Keratinocyte (primary cell): Measurements from ENCODE around the gene GRPEL2. TPM values are rescaled to one million over a fixed set of nuclear protein-coding genes. Genes with fewer than 3 reads are reported as not detected.

Experiments used
- DNase-seq: peaks from one replicate; pipeline ENCODE4 v3.0.0-alpha.2; 2011; ENCODE audit warnings: low read depth, missing footprints, low spot score
- FAIRE-seq: peaks from 2 replicates; lab custom pipeline; 2011; peaks lifted over from hg19 to GRCh38; lab: Jason Lieb, UNC
- H2AFZ ChIP-seq: 2 replicates; pipeline ENCODE4 v1.6.0; 2012; ENCODE audit warnings: low read length, control low read depth, inconsistent platforms; ENCODE audit not compliant: control insufficient read depth
- H3K27ac ChIP-seq: 2 replicates; pipeline ENCODE4 v1.5.1; 2011; ENCODE audit warnings: low read length; ENCODE audit not compliant: control insufficient read depth, insufficient read depth
- H3K27me3 ChIP-seq: 3 replicates; pipeline ENCODE4 v1.6.0; 2011; ENCODE audit warnings: low read length; ENCODE audit not compliant: control insufficient read depth, insufficient read depth; ENCODE audit errors: extremely low read depth
- H3K36me3 ChIP-seq, 2 experiments: 2 replicates in 1 of 2; 3 replicates in 1 of 2; pipeline ENCODE4 v1.5.1; 2011; ENCODE audit warnings: low read length in 2 of 2, mild to moderate bottlenecking in 1 of 2; ENCODE audit not compliant: control insufficient read depth in 2 of 2, insufficient read depth in 2 of 2; ENCODE audit errors: extremely low read depth in 1 of 2
- H3K4me1 ChIP-seq: 3 replicates; pipeline ENCODE4 v1.5.1; 2011; ENCODE audit warnings: low read length; ENCODE audit not compliant: control insufficient read depth, insufficient read depth; ENCODE audit errors: extremely low read depth
- H3K4me2 ChIP-seq: 3 replicates; pipeline ENCODE4 v1.6.0; 2011; ENCODE audit warnings: low read depth, low read length; ENCODE audit not compliant: control insufficient read depth, insufficient read depth; ENCODE audit errors: extremely low read depth
- H3K4me3 ChIP-seq, 3 experiments: fragments of 200-600 bp in 1 of 3; sonication (generic) in 1 of 3; 2 replicates in 2 of 3; 3 replicates in 1 of 3; pipeline ENCODE4 v1.5.1; 2011 to 2016; ENCODE audit warnings: low read length in 3 of 3, mild to moderate bottlenecking in 3 of 3, control low read depth in 2 of 3, inconsistent platforms in 1 of 3, low read depth in 1 of 3, mixed read lengths in 1 of 3, mixed run types in 1 of 3, moderate library complexity in 1 of 3; ENCODE audit not compliant: control insufficient read depth in 2 of 3, insufficient read depth in 2 of 3; ENCODE audit errors: extremely low read depth in 1 of 3
- H3K79me2 ChIP-seq: 2 replicates; pipeline ENCODE4 v1.6.0; 2012; ENCODE audit warnings: low read length; ENCODE audit not compliant: control insufficient read depth, insufficient read depth
- H3K9ac ChIP-seq: 3 replicates; pipeline ENCODE4 v1.6.0; 2011; ENCODE audit warnings: low read length; ENCODE audit not compliant: control insufficient read depth, insufficient read depth; ENCODE audit errors: extremely low read depth
- H3K9me1 ChIP-seq: 3 replicates; pipeline ENCODE4 v1.6.0; 2011; ENCODE audit warnings: low read length; ENCODE audit not compliant: control insufficient read depth, insufficient read depth; ENCODE audit errors: extremely low read depth
- H3K9me3 ChIP-seq: 2 replicates; pipeline ENCODE4 v1.5.1; 2012; ENCODE audit warnings: low read depth, low read length; ENCODE audit not compliant: control insufficient read depth
- H4K20me1 ChIP-seq: 3 replicates; pipeline ENCODE4 v1.6.0; 2011; ENCODE audit warnings: low read length; ENCODE audit not compliant: control insufficient read depth, insufficient read depth; ENCODE audit errors: extremely low read depth
- CTCF ChIP-seq, 3 experiments: IDR thresholded peaks in 1 of 3; conservative IDR thresholded peaks in 1 of 3; optimal IDR thresholded peaks in 1 of 3; 2 replicates in 2 of 3; 3 replicates in 1 of 3; pipeline versions ENCODE3 to v1.5.1; 2011; ENCODE audit warnings: low read length in 3 of 3, mild to moderate bottlenecking in 3 of 3, moderate library complexity in 2 of 3, control low read depth in 1 of 3, inconsistent platforms in 1 of 3; ENCODE audit not compliant: insufficient read depth in 2 of 3; ENCODE audit errors: extremely low read depth in 1 of 3
- EZH2 ChIP-seq: IDR thresholded peaks from one replicate; pipeline ENCODE4 v1.6.1; 2012; ENCODE audit warnings: inconsistent platforms, mild to moderate bottlenecking, low read length, moderate library complexity
- dilution Hi-C: fragments of 300-500 bp; cut with MboI; formaldehyde crosslinking; loops from one replicate; pipeline ENCODE4 v1.7.0; 2020; ENCODE audit warnings: low sequenced_read_pairs; ENCODE audit not compliant: extremely low pct_ligation_motif_present
- polyA plus RNA-seq, 5 experiments: library from polyadenylated mRNA; depleted of rRNA in 3 of 5; stranded (reverse) in 3 of 5; stranded (forward) in 1 of 5; unstranded in 1 of 5; fragments of >200 nt; gene quantifications; 1 replicate in 1 of 5; 2 replicates in 3 of 5; 3 replicates in 1 of 5; pipeline versions ENCODE4 v1.2.1 to v1.2.3, GENCODE V29; 2011 to 2012; ENCODE audit warnings: missing spikeins in 2 of 5, low read depth in 1 of 5, low replicate concordance in 1 of 5

Gene GRPEL2
- polyA plus RNA-seq, 1 donor (not counting 4 experiments of a cell fraction or from before 2014, with no cell fraction given) = 17.5 TPM

- H2AFZ ChIP-seq = no peak overlapping the region
- FAIRE-seq (no peak), DNase-seq (no peak)
- H3K9ac ChIP-seq = no peak overlapping the region
- no peaks in the 10 kb centered on the region for H3K27me3 ChIP-seq
- no peaks in the 10 kb centered on the region for H3K9me3 ChIP-seq
- dilution Hi-C loops = no loop called here
- no peak overlapping the region for H3K4me2 ChIP-seq
- TF ChIP-seq EZH2 = no peak
- TF ChIP-seq CTCF (optimal IDR thresholded peaks at IDR 0.05 in 1 of 3, IDR thresholded peaks at IDR 0.05 in 1 of 3, conservative IDR thresholded peaks at IDR 0.05 in 1 of 3; ENCODE audit: extremely low read depth in 1 of 3, insufficient read depth in 2 of 3, low read length in 3 of 3) = no peak
- H3K9me1 ChIP-seq = no peaks in the 10 kb centered on the region
- no peak overlapping the region for H3K4me3 ChIP-seq
- H3K27ac ChIP-seq = no peak overlapping the region
- H3K4me1 ChIP-seq = peaks cover 7% of the 10 kb centered on the region
- H3K36me3 ChIP-seq = no peaks in the 10 kb centered on the region
- no peaks in the 10 kb centered on the region for H4K20me1 ChIP-seq
- H3K79me2 ChIP-seq = peaks cover 4% of the 10 kb centered on the region
Observed at GRCh38 chr5:149360272-149360671, 15.0 kb downstream of the GRPEL2 start.

GRCh38 chr5:149362541-149362940 lies 17.2 kb downstream of the GRPEL2 start:
- no peaks in the 10 kb centered on the region for H3K27me3 ChIP-seq
- H3K4me3 ChIP-seq = no peak overlapping the region
- DNase-seq (no peak), FAIRE-seq (no peak)
- no peak overlapping the region for H3K9ac ChIP-seq
- dilution Hi-C loops = no loop called here
- H3K9me3 ChIP-seq = no peaks in the 10 kb centered on the region
- no peaks in the 10 kb centered on the region for H3K36me3 ChIP-seq
- no peak for TF ChIP-seq EZH2
- no peak for TF ChIP-seq CTCF (optimal IDR thresholded peaks at IDR 0.05 in 1 of 3, IDR thresholded peaks at IDR 0.05 in 1 of 3, conservative IDR thresholded peaks at IDR 0.05 in 1 of 3; ENCODE audit: extremely low read depth in 1 of 3, insufficient read depth in 2 of 3, low read length in 3 of 3)
- no peaks in the 10 kb centered on the region for H4K20me1 ChIP-seq
- H2AFZ ChIP-seq = no peak overlapping the region
- no peak overlapping the region for H3K4me2 ChIP-seq
- H3K4me1 ChIP-seq = peaks cover 7% of the 10 kb centered on the region
- no peak overlapping the region for H3K27ac ChIP-seq
- peaks cover 4% of the 10 kb centered on the region for H3K79me2 ChIP-seq
- H3K9me1 ChIP-seq = no peaks in the 10 kb centered on the region
